Bronchial epithelial cell (primary cell): ENCODE measurements around the gene S100A3. TPM values are rescaled to one million over a fixed set of nuclear protein-coding genes. Genes with fewer than 3 reads are reported as not detected.

Source experiments
- DNase-seq: peaks from one replicate; pipeline ENCODE4 v3.0.0-alpha.2; 2010; ENCODE audit warnings: low read depth
- FAIRE-seq: peaks from 2 replicates; lab custom pipeline; 2011; peaks lifted over from hg19 to GRCh38; lab: Jason Lieb, UNC
- H3K27me3 ChIP-seq: 2 replicates; pipeline ENCODE4 v1.5.1; 2011; ENCODE audit warnings: low read length; ENCODE audit not compliant: control insufficient read depth, insufficient read depth
- H3K36me3 ChIP-seq: 2 replicates; pipeline ENCODE4 v1.5.1; 2011; ENCODE audit warnings: low read length; ENCODE audit not compliant: control insufficient read depth, insufficient read depth
- H3K4me3 ChIP-seq: 2 replicates; pipeline ENCODE4 v1.5.1; 2011; ENCODE audit warnings: mild to moderate bottlenecking, low read depth, low read length, control low read depth
- total RNA-seq: library from RNA; depleted of rRNA; stranded (reverse); fragments of >200 nt; gene quantifications from 2 replicates; pipeline ENCODE4 v1.2.1, GENCODE V29; 2014
- TF ChIP-seq, protein P1 (sequence below): IDR thresholded peaks from 2 replicates; pipeline ENCODE4 v1.5.1; 2011; ENCODE audit warnings: mild to moderate bottlenecking, moderate library complexity, low read length, control low read depth, inconsistent platforms; ENCODE audit not compliant: insufficient read depth, severe bottlenecking

The S100A3 gene
- total RNA-seq, 1 donor from 2014 or later, result 26.6 TPM

DNA sequence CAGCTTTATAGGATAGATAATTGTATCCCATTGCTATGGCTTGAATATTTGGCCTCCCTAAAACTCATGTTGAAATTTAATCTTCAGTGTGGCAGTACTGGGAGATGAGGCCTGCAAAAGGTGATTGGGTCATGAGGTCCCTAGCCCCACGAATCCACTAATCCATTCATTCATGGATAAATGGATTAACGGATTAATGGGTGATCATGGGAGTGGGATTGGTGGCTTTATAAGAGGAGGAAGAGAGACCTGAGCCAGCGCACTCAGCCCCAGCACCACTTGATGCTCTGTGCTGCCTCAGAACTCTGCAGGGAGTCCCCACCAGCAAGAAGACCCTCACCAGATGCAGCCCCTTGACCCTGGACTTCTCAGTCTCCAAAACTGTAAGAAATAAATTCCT lies 45.3 kb downstream of the S100A3 start:
- FAIRE-seq, result no peak
- DNase-seq, result no peak
- no peaks in the 10 kb centered on the region for H3K27me3 ChIP-seq
- H3K4me3 ChIP-seq, result no peak overlapping the region
- no peaks in the 10 kb centered on the region for H3K36me3 ChIP-seq
- TF ChIP-seq, protein P1, sequence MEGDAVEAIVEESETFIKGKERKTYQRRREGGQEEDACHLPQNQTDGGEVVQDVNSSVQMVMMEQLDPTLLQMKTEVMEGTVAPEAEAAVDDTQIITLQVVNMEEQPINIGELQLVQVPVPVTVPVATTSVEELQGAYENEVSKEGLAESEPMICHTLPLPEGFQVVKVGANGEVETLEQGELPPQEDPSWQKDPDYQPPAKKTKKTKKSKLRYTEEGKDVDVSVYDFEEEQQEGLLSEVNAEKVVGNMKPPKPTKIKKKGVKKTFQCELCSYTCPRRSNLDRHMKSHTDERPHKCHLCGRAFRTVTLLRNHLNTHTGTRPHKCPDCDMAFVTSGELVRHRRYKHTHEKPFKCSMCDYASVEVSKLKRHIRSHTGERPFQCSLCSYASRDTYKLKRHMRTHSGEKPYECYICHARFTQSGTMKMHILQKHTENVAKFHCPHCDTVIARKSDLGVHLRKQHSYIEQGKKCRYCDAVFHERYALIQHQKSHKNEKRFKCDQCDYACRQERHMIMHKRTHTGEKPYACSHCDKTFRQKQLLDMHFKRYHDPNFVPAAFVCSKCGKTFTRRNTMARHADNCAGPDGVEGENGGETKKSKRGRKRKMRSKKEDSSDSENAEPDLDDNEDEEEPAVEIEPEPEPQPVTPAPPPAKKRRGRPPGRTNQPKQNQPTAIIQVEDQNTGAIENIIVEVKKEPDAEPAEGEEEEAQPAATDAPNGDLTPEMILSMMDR, result no peak

DNA sequence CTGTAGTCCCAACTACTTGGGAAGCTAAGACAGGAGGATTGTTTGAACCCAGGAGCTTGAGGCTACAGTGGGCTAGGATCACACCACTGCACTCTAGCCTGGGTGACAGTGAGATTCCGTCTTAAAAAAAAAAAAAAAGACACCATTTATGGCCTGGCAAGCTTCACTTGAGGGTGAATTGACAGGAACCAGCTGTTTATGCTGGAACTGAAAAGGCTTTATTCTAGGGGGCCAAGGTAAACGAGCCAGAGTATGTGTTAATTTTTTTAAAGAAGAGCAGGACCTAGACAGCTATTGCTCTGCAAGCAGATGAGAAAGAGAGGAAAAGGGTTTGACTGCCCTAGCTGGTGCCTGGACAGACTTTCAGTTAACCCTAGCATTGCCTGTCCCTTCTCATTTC lies 50.3 kb downstream of the S100A3 start:
- DNase-seq (no peak), FAIRE-seq (no peak)
- Histone ChIP-seq H3K27me3 (no peaks in the 10 kb centered on the region), H3K36me3 (no peaks in the 10 kb centered on the region), H3K4me3 (no peak overlapping the region)
- TF ChIP-seq, protein P1, result no peak

Other genes with a start within 250 kb of the S100A3 start
- gene PGLYRP3, start 236.3 kb downstream of the S100A3 start, total RNA-seq, result 0.53 and 4.6 TPM in 2 replicates
- gene PGLYRP4, start 200.4 kb downstream of the S100A3 start, total RNA-seq, result 2.0 TPM in 1 of 2 replicates, not detected in the other
- gene S100A9, start 191.4 kb downstream of the S100A3 start, total RNA-seq, result 735 and 3,796 TPM in 2 replicates
- 5.5 TPM in 1 of 2 replicates, not detected in the other for gene S100A12, start 173.6 kb downstream of the S100A3 start, total RNA-seq
- 50.0 and 551 TPM in 2 replicates for gene S100A8, start 158.2 kb downstream of the S100A3 start, total RNA-seq
- gene S100A7A, start 132.7 kb downstream of the S100A3 start, total RNA-seq, result not detected in 2 replicates
- 0.38 TPM in 1 of 2 replicates, not detected in the other for gene S100A7, start 88.6 kb downstream of the S100A3 start, total RNA-seq
- 2,948 and 3,820 TPM in 2 replicates for gene S100A6, start 13.3 kb downstream of the S100A3 start, total RNA-seq
- not detected in 2 replicates for gene S100A5, start 8.3 kb downstream of the S100A3 start, total RNA-seq
- 10.8 and 16.8 TPM in 2 replicates for gene S100A4, start 3.5 kb downstream of the S100A3 start, total RNA-seq
- 804 and 1,251 TPM in 2 replicates for gene S100A2, start 16.6 kb upstream of the S100A3 start, total RNA-seq
- 886 and 1,542 TPM in 2 replicates for gene S100A16, start 63.9 kb upstream of the S100A3 start, total RNA-seq
- 1,221 and 1,339 TPM in 2 replicates for gene S100A14, start 67.1 kb upstream of the S100A3 start, total RNA-seq
- gene S100A13, start 78.2 kb upstream of the S100A3 start, total RNA-seq, result 44.5 and 69.8 TPM in 2 replicates
- gene S100A1, start 79.2 kb upstream of the S100A3 start, total RNA-seq, result not detected in 2 replicates
- gene CHTOP, start 84.8 kb upstream of the S100A3 start, total RNA-seq, result 51.9 and 61.2 TPM in 2 replicates
- 59.5 and 61.4 TPM in 2 replicates for gene SNAPIN, start 109.4 kb upstream of the S100A3 start, total RNA-seq
- 78.9 and 114 TPM in 2 replicates for gene ILF2, start 121.7 kb upstream of the S100A3 start, total RNA-seq
- under 0.01 TPM in 1 of 2 replicates, not detected in the other for gene NPR1, start 129.4 kb upstream of the S100A3 start, total RNA-seq
- gene INTS3, start 178.8 kb upstream of the S100A3 start, total RNA-seq, result 12.6 and 12.7 TPM in 2 replicates
- gene SLC27A3, start 226.1 kb upstream of the S100A3 start, total RNA-seq, result 4.1 and 7.4 TPM in 2 replicates